K562 (cell line): Measurements from ENCODE around the gene RHD. TPM values are rescaled to one million over a fixed set of nuclear protein-coding genes. Genes with fewer than 3 reads are reported as not detected.

ENCODE experiments used
- BCL6 ChIP-seq: fragments of 250-450 bp; sonication (Bioruptor Pico); IDR thresholded peaks from 2 replicates; pipeline ENCODE4 v1.4.0; 2020
- EGR1 ChIP-seq: fragments of 450-650 bp; conservative IDR thresholded peaks from 2 replicates; pipeline ENCODE4 v1.6.1; 2017; ENCODE audit warnings: mild to moderate bottlenecking
- ESRRA ChIP-seq: fragments of 450-650 bp; IDR thresholded peaks from 2 replicates; pipeline ENCODE4 v1.6.1; 2014; ENCODE audit warnings: low read depth, mild to moderate bottlenecking, moderate library complexity, borderline replicate concordance
- FOSL1 ChIP-seq: fragments of 200-800 bp; sonication (Bioruptor generic); conservative IDR thresholded peaks from 2 replicates; pipeline ENCODE4 v1.6.1; 2016; ENCODE audit warnings: missing genetic modification characterization, missing compliant biosample characterization
- FOXM1 ChIP-seq, 2 experiments: fragments of 450-650 bp in 1 of 2; sonication (generic) in 1 of 2; formaldehyde crosslinking in 1 of 2; IDR thresholded peaks; 2 replicates each; pipeline versions ENCODE4 v1.6.1 to v1.9.0; 2017 to 2022; ENCODE audit warnings: low read depth in 2 of 2, mild to moderate bottlenecking in 2 of 2, missing genetic modification reagents in 1 of 2, moderate library complexity in 1 of 2
- HES1 ChIP-seq: fragments of 450-650 bp; IDR thresholded peaks from 2 replicates; pipeline ENCODE4 v1.6.1; 2016; ENCODE audit warnings: low read depth, mild to moderate bottlenecking, moderate library complexity
- MAFK ChIP-seq: IDR thresholded peaks from 2 replicates; pipeline ENCODE4 v1.6.1; 2011; ENCODE audit warnings: low read length, improper control_type of control experiment
- MEIS2 ChIP-seq: fragments of 450-650 bp; IDR thresholded peaks from 2 replicates; pipeline ENCODE4 v1.6.1; 2014; ENCODE audit warnings: mild to moderate bottlenecking; ENCODE audit not compliant: partially characterized antibody
- NFE2L1 ChIP-seq: fragments of 450-650 bp; IDR thresholded peaks from 2 replicates; pipeline ENCODE4 v1.6.1; 2016; ENCODE audit warnings: missing genetic modification characterization, low read depth, mild to moderate bottlenecking, missing compliant biosample characterization, moderate library complexity, borderline replicate concordance
- NR2F6 ChIP-seq: fragments of 450-650 bp; formaldehyde crosslinking; IDR thresholded peaks from 2 replicates; pipeline ENCODE4 v1.4.0; 2020; ENCODE audit warnings: mild to moderate bottlenecking
- POLR3A ChIP-seq: IDR thresholded peaks from 2 replicates; pipeline ENCODE4 v1.6.1; 2011; ENCODE audit warnings: borderline replicate concordance, mild to moderate bottlenecking, moderate library complexity; ENCODE audit not compliant: insufficient read length, insufficient read depth; ENCODE audit errors: extremely low read depth
- POLR3G ChIP-seq: IDR thresholded peaks from 2 replicates; pipeline ENCODE4 v1.6.1; 2011; ENCODE audit not compliant: insufficient read length, insufficient replicate concordance; ENCODE audit errors: extremely low read depth
- SAP30 ChIP-seq: fragments of 200-600 bp; sonication (generic); IDR thresholded peaks from 2 replicates; pipeline ENCODE4 v1.6.1; 2012; ENCODE audit warnings: borderline replicate concordance, low read depth, mild to moderate bottlenecking, moderate library complexity, low read length, control low read depth, inconsistent platforms; ENCODE audit not compliant: insufficient read depth, poor library complexity, severe bottlenecking
- ZEB2 ChIP-seq: fragments of 450-650 bp; IDR thresholded peaks from 2 replicates; pipeline ENCODE4 v1.6.1; 2016
- ZFP36 ChIP-seq: fragments of 150-350 bp; IDR thresholded peaks from 2 replicates; pipeline ENCODE4 v1.6.1; 2018; ENCODE audit warnings: low read length, low read depth; ENCODE audit not compliant: partially characterized antibody
- ZNF699 ChIP-seq: fragments of 250-450 bp; sonication (Bioruptor Pico); IDR thresholded peaks from 2 replicates; pipeline ENCODE4 v1.8.0; 2021; ENCODE audit warnings: mild to moderate bottlenecking, moderate library complexity; ENCODE audit not compliant: insufficient replicate concordance
- ZNF707 ChIP-seq: fragments of 250-450 bp; sonication (Bioruptor Pico); conservative IDR thresholded peaks from 2 replicates; pipeline ENCODE4 v1.8.0; 2022; ENCODE audit warnings: inconsistent platforms, mild to moderate bottlenecking, moderate library complexity
- polyA plus RNA-seq, 8 experiments: library from polyadenylated mRNA; depleted of rRNA in 4 of 8; stranded (reverse) in 5 of 8; unstranded in 3 of 8; fragments of >200 nt; fragmentation: Nextera tagmentation in 2 of 8; fragmentation: Illumina TruSeq in 1 of 8; extraction: Ambion mirVana in 2 of 8; extraction: Trizol in 1 of 8; gene quantifications; 2 replicates each; pipeline versions ENCODE4 v1.2.1 to v1.2.3, GENCODE V29; 2011 to 2014; ENCODE audit warnings: inconsistent platforms in 1 of 8, missing spikeins in 1 of 8
- total RNA-seq, 7 experiments: library from RNA; depleted of rRNA in 6 of 7; stranded (reverse); fragments of >200 nt in 6 of 7; fragmentation: Illumina TruSeq in 2 of 7; extraction: Trizol in 2 of 7; gene quantifications; 2 replicates each; pipeline versions ENCODE4 v1.2.1 to v1.2.3, GENCODE V29; 2011 to 2021; ENCODE audit warnings: low replicate concordance in 1 of 7
- TF ChIP-seq, protein P1 (sequence below): sonication (generic); formaldehyde crosslinking; IDR thresholded peaks from 2 replicates; pipeline ENCODE4 v1.8.0; 2023; ENCODE audit warnings: missing genetic modification reagents, mild to moderate bottlenecking, borderline replicate concordance
- TF ChIP-seq, protein P2 (sequence below): sonication (generic); formaldehyde crosslinking; IDR thresholded peaks from 2 replicates; pipeline ENCODE4 v1.8.0; 2023; ENCODE audit warnings: mild to moderate bottlenecking, missing genetic modification reagents

The RHD gene
- total and polyA plus RNA-seq, 9 of the 15 experiments (the other 6 are each of a cell fraction or from before 2014, with no cell fraction given): 8.8 to 32.4 (median 15.0) TPM

DNA sequence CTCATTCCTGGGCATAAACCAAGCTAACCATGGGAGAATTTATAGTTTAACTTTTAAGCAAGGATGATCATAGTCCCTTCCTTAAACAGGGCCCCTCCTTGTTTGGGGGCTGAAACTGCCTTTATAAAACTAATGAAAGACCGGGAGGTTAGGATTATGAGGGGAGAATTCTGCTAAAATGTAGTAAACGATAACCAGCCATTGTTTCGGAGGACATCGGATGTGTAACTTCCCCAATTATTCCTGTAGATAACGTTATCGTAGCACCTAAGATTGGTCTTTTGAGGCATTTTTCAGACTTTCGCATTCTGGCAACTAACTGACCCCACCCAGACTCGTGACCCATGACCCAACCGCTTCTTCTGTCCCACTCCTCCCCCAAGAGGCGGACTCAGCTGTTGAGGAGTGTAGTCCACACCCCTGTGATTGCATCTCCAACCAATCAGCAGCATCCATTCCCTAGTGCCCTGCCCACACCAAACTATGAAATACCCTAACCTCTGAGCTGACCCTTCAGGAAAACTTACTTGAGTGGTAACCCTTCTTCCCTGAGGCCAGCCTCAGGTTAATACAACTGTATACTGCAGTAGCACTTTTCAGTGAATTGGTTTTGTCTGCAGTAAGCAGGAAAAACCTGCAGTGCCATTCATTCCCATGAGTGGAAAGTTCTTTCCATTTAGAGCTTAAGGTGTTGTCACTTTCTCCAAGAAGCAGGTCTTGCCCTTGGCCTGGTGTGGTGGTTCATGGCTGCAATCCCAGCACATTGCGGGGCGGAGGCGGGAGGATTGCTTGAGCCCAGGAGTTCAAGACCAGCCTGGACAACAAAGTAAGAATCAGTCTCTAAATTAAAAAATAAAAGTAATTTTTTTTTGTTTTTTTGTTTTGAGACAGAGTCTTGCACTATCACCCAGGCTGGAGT, 39.2 kb upstream of the RHD start (continued):
- TF ChIP-seq, protein P1, sequence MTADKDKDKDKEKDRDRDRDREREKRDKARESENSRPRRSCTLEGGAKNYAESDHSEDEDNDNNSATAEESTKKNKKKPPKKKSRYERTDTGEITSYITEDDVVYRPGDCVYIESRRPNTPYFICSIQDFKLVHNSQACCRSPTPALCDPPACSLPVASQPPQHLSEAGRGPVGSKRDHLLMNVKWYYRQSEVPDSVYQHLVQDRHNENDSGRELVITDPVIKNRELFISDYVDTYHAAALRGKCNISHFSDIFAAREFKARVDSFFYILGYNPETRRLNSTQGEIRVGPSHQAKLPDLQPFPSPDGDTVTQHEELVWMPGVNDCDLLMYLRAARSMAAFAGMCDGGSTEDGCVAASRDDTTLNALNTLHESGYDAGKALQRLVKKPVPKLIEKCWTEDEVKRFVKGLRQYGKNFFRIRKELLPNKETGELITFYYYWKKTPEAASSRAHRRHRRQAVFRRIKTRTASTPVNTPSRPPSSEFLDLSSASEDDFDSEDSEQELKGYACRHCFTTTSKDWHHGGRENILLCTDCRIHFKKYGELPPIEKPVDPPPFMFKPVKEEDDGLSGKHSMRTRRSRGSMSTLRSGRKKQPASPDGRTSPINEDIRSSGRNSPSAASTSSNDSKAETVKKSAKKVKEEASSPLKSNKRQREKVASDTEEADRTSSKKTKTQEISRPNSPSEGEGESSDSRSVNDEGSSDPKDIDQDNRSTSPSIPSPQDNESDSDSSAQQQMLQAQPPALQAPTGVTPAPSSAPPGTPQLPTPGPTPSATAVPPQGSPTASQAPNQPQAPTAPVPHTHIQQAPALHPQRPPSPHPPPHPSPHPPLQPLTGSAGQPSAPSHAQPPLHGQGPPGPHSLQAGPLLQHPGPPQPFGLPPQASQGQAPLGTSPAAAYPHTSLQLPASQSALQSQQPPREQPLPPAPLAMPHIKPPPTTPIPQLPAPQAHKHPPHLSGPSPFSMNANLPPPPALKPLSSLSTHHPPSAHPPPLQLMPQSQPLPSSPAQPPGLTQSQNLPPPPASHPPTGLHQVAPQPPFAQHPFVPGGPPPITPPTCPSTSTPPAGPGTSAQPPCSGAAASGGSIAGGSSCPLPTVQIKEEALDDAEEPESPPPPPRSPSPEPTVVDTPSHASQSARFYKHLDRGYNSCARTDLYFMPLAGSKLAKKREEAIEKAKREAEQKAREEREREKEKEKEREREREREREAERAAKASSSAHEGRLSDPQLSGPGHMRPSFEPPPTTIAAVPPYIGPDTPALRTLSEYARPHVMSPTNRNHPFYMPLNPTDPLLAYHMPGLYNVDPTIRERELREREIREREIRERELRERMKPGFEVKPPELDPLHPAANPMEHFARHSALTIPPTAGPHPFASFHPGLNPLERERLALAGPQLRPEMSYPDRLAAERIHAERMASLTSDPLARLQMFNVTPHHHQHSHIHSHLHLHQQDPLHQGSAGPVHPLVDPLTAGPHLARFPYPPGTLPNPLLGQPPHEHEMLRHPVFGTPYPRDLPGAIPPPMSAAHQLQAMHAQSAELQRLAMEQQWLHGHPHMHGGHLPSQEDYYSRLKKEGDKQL: no peak
- TF ChIP-seq EGR1 (no peak), ZNF699 (CRISPR knock-in tag) (no peak), HES1 (peak; percentile 42; the same call in 1 of the 2 replicates), FOXM1 (IDR thresholded peaks at IDR 0.05; ENCODE audit: low read depth) (peak; percentile 89), FOXM1 (CRISPR knock-in tag; IDR thresholded peaks at IDR 0.05; ENCODE audit: low read depth) (peak; percentile 61; the same call in 1 of the 2 replicates), MEIS2 (peak; percentile 25), ZEB2 (0 out of 2 replicates have a peak, but pooled peaks have one; percentile 13), SAP30 (no peak), NR2F6 (CRISPR knock-in tag) (no peak; the same call in 1 of the 2 replicates), ESRRA (peak; percentile 82), BCL6 (CRISPR knock-in tag) (no peak), POLR3G (no peak), FOSL1 (tag) (peak; percentile 66), ZNF707 (CRISPR knock-in tag) (no peak), POLR3A (no peak), NFE2L1 (no peak), MAFK (no peak), ZFP36 (no peak)
- TF ChIP-seq, protein P2, sequence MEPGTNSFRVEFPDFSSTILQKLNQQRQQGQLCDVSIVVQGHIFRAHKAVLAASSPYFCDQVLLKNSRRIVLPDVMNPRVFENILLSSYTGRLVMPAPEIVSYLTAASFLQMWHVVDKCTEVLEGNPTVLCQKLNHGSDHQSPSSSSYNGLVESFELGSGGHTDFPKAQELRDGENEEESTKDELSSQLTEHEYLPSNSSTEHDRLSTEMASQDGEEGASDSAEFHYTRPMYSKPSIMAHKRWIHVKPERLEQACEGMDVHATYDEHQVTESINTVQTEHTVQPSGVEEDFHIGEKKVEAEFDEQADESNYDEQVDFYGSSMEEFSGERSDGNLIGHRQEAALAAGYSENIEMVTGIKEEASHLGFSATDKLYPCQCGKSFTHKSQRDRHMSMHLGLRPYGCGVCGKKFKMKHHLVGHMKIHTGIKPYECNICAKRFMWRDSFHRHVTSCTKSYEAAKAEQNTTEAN (CRISPR knock-in tag): no peak
